ENCODE results near the gene FAM110C. TPM values are rescaled to one million over a fixed set of nuclear protein-coding genes. Genes with fewer than 3 reads are reported as not detected.

The FAM110C gene
- total RNA-seq, 2 donors from 2014 or later, result 1.8 to 2.1 TPM

DNA sequence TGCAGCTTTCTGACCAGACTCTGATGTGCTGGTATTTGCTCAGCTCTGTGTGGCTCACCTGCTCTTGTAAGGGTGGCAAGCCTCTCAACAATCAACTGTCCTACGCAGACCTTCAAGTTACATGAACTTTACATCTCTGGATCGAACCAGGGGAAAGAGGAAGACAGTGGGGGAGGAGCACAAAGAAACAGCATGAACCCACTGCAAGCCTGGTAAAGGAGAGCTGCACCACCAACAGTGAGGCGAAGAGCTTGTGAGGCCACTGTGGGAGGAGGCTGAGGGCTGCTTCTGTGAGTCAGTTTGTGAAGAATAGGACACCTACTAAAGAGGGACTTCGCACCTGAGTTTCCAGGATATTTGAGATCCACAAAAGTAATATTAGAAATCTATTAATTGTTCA, 18.8 kb upstream of the FAM110C start:
- no peaks in the 10 kb centered on the region for H3K27me3 Mint-ChIP-seq (ENCODE audit: insufficient read depth)
- WGBS, 2 experiments (ENCODE audit: insufficient coverage in 1 of 2, insufficient read length in 1 of 2), result 68 to 86% methylated on average over 1 to 4 of the region's 4 CpGs
- TF ChIP-seq, protein P1, sequence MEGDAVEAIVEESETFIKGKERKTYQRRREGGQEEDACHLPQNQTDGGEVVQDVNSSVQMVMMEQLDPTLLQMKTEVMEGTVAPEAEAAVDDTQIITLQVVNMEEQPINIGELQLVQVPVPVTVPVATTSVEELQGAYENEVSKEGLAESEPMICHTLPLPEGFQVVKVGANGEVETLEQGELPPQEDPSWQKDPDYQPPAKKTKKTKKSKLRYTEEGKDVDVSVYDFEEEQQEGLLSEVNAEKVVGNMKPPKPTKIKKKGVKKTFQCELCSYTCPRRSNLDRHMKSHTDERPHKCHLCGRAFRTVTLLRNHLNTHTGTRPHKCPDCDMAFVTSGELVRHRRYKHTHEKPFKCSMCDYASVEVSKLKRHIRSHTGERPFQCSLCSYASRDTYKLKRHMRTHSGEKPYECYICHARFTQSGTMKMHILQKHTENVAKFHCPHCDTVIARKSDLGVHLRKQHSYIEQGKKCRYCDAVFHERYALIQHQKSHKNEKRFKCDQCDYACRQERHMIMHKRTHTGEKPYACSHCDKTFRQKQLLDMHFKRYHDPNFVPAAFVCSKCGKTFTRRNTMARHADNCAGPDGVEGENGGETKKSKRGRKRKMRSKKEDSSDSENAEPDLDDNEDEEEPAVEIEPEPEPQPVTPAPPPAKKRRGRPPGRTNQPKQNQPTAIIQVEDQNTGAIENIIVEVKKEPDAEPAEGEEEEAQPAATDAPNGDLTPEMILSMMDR (conservative IDR thresholded peaks at IDR 0.05), result no peak
- H3K4me1 Mint-ChIP-seq, result no peaks in the 10 kb centered on the region
- Histone ChIP-seq H3K27me3 (ENCODE audit: control insufficient read depth, insufficient read depth, low read length, poor library complexity, severe bottlenecking) (no peaks in the 10 kb centered on the region), H3K27ac (ENCODE audit: low read depth, low read length) (no peak overlapping the region), H3K4me1 (ENCODE audit: control insufficient read depth, insufficient read depth, low read length) (no peaks in the 10 kb centered on the region), H3K9ac (ENCODE audit: extremely low read depth, low read length, poor library complexity, severe bottlenecking) (no peak overlapping the region), H3K36me3 (ENCODE audit: control insufficient read depth, insufficient read depth, low read length) (no peaks in the 10 kb centered on the region), H3K9me3 (ENCODE audit: control insufficient read depth, low read length) (no peaks in the 10 kb centered on the region), H3K4me3 (ENCODE audit: low read length) (no peak overlapping the region)
- no peaks in the 10 kb centered on the region for H3K9me3 Mint-ChIP-seq
- no peaks in the 10 kb centered on the region for H3K36me3 Mint-ChIP-seq (ENCODE audit: low read depth)
- DNase-seq, result peak; percentile 67
- no peak overlapping the region for H3K27ac Mint-ChIP-seq
- H3K4me3 Mint-ChIP-seq, result no peak overlapping the region

DNA sequence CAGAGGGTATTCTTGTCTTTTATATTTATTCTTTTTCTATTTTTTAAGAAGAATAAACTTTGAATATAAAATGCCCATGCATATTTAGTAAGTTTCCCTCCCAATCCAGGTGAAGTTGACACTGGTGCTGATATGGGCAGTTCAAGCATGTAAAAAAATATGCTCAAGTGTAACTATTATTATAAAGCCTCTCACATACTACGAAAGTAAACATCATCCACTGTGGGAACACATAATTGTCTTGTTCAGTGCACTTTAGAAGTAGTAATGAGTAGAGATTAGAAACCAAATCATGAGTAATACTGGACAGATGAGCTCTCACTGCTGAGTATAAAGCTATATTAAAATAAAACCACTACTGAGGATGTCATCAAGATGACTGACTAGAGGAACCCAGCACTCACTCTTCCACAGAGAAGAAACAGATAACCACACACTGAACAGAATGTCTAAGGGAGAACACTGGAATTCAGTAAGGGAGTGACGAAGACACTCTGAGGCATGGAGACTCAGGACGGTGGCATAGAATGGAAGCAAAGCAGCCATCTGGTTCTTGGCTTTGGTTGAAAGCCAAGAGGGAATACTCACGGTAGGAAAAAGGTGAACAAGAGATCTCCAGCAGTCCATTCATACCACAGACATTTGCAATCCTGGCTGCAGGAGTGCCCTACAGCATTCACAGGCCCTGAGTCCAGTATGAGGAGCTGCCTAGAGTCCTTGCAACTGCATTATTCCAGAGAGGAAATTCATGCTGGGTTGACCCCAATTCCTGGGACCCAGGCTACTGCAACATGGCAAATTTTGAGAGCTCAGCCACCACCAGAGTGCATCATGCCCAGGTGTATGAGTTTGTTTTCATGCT, 9.5 kb upstream of the FAM110C start:
- TF ChIP-seq, protein P1 (conservative IDR thresholded peaks at IDR 0.05), result no peak
- Histone ChIP-seq H3K9me3 (ENCODE audit: control insufficient read depth, low read length) (peaks cover 9% of the 10 kb centered on the region), H3K27ac (ENCODE audit: low read depth, low read length) (no peak overlapping the region), H3K9ac (ENCODE audit: extremely low read depth, low read length, poor library complexity, severe bottlenecking) (no peak overlapping the region), H3K4me1 (ENCODE audit: control insufficient read depth, insufficient read depth, low read length) (no peaks in the 10 kb centered on the region), H3K36me3 (ENCODE audit: control insufficient read depth, insufficient read depth, low read length) (no peaks in the 10 kb centered on the region), H3K4me3 (ENCODE audit: low read length) (no peak overlapping the region), H3K27me3 (ENCODE audit: control insufficient read depth, insufficient read depth, low read length, poor library complexity, severe bottlenecking) (no peaks in the 10 kb centered on the region)
- DNase-seq, result no peak
- Mint-ChIP-seq H3K9me3 (peaks cover 10% of the 10 kb centered on the region), H3K4me3 (no peak overlapping the region), H3K27ac (no peak overlapping the region), H3K36me3 (ENCODE audit: low read depth) (no peaks in the 10 kb centered on the region), H3K4me1 (no peaks in the 10 kb centered on the region), H3K27me3 (ENCODE audit: insufficient read depth) (peaks cover 2% of the 10 kb centered on the region)
- 80 to 94% methylated on average over 3 to 4 of the region's 4 CpGs for WGBS, 2 experiments (ENCODE audit: insufficient coverage in 1 of 2, insufficient read length in 1 of 2)

DNA sequence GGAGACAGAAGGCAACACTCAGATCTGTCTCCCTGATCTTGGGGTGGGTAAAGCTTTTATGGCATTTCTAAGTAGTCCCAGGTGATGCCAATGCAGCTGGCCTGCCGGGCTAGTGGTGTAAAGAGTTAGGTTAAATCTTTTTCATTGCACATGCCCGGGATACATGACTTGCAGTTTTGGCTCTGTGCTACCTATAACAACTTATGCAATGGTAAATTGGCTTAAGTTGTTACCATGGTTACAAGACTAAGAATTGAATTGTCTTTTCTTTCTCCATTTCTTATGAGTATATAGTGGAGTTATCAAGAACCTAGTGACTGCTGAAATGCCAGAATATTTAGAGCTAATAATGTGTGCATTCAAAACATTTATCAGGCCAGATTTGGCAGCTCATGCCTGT, 5.3 kb upstream of the FAM110C start:
- Mint-ChIP-seq H3K27me3 (ENCODE audit: insufficient read depth) (peaks cover 36% of the 10 kb centered on the region), H3K27ac (no peak overlapping the region)
- WGBS, 2 experiments (ENCODE audit: insufficient coverage in 1 of 2, insufficient read length in 1 of 2), result 89 to 92% methylated on average over 2 of the region's 2 CpGs

More for the DNA sequence above, 5.3 kb upstream of the FAM110C start:
- H3K9me3 Mint-ChIP-seq, result no peaks in the 10 kb centered on the region
- peaks cover 4% of the 10 kb centered on the region for H3K4me1 Mint-ChIP-seq
- no peaks in the 10 kb centered on the region for H3K36me3 Mint-ChIP-seq (ENCODE audit: low read depth)
- H3K4me3 Mint-ChIP-seq, result no peak overlapping the region
- Histone ChIP-seq H3K27me3 (ENCODE audit: control insufficient read depth, insufficient read depth, low read length, poor library complexity, severe bottlenecking) (peaks cover 35% of the 10 kb centered on the region), H3K36me3 (ENCODE audit: control insufficient read depth, insufficient read depth, low read length) (no peaks in the 10 kb centered on the region), H3K9me3 (ENCODE audit: control insufficient read depth, low read length) (no peaks in the 10 kb centered on the region), H3K4me3 (ENCODE audit: low read length) (no peak overlapping the region), H3K27ac (ENCODE audit: low read depth, low read length) (no peak overlapping the region), H3K4me1 (ENCODE audit: control insufficient read depth, insufficient read depth, low read length) (no peaks in the 10 kb centered on the region), H3K9ac (ENCODE audit: extremely low read depth, low read length, poor library complexity, severe bottlenecking) (no peak overlapping the region)
- no peak for DNase-seq
- TF ChIP-seq, protein P1 (conservative IDR thresholded peaks at IDR 0.05), result no peak

Data from endodermal cell (in vitro differentiated cells).